Loucy (cell line): ENCODE measurements around the gene CNOT6.

Experiments used
- H2AFZ ChIP-seq: fragments of 200-600 bp; sonication (generic); 2 replicates; pipeline ENCODE4 v1.6.0; 2016; ENCODE audit warnings: antibody characterized with exemption, mild to moderate bottlenecking, low read length, moderate library complexity
- H3F3A ChIP-seq: fragments of 200-600 bp; 2 replicates; pipeline ENCODE4 v1.6.0; 2016; ENCODE audit warnings: antibody characterized with exemption, low read depth, mild to moderate bottlenecking
- H3K27me3 ChIP-seq: fragments of 200-600 bp; sonication (generic); 2 replicates; pipeline ENCODE4 v1.6.1; 2014; ENCODE audit warnings: low read length, mild to moderate bottlenecking; ENCODE audit not compliant: insufficient read depth, poor library complexity, severe bottlenecking
- H3K36me3 ChIP-seq: fragments of 200-600 bp; sonication (generic); 2 replicates; pipeline ENCODE4 v1.6.1; 2016; ENCODE audit warnings: low read length; ENCODE audit not compliant: insufficient read depth
- H3K4me1 ChIP-seq: fragments of 200-600 bp; sonication (generic); 2 replicates; pipeline ENCODE4 v1.5.1; 2014; ENCODE audit warnings: low read length, mild to moderate bottlenecking; ENCODE audit not compliant: insufficient read depth, poor library complexity, severe bottlenecking
- H3K4me2 ChIP-seq: fragments of 200-600 bp; sonication (generic); 2 replicates; pipeline ENCODE4 v1.6.0; 2014; ENCODE audit warnings: antibody characterized with exemption, low read length, low read depth, mild to moderate bottlenecking; ENCODE audit not compliant: poor library complexity, severe bottlenecking
- H3K4me3 ChIP-seq: fragments of 200-600 bp; sonication (generic); 2 replicates; pipeline ENCODE4 v1.5.1; 2014; ENCODE audit warnings: low read length, mild to moderate bottlenecking, mixed read lengths; ENCODE audit not compliant: poor library complexity, severe bottlenecking
- H3K79me2 ChIP-seq: fragments of 200-600 bp; sonication (generic); 2 replicates; pipeline ENCODE4 v1.6.1; 2014; ENCODE audit warnings: low read length; ENCODE audit not compliant: insufficient read depth
- H3K9ac ChIP-seq: fragments of 200-600 bp; sonication (generic); 2 replicates; pipeline ENCODE4 v1.6.0; 2014; ENCODE audit warnings: mild to moderate bottlenecking, low read depth, low read length, moderate library complexity; ENCODE audit not compliant: poor library complexity, severe bottlenecking
- H3K9me2 ChIP-seq: fragments of 200-600 bp; sonication (generic); replicated peaks from 2 replicates; pipeline ENCODE4 v1.6.1; 2016; ENCODE audit warnings: low read depth, low read length, mixed read lengths
- H3K9me3 ChIP-seq: fragments of 200-600 bp; sonication (generic); 2 replicates; pipeline ENCODE4 v1.6.1; 2014; ENCODE audit warnings: mild to moderate bottlenecking, antibody characterized with exemption, low read length, low read depth; ENCODE audit not compliant: insufficient read depth
- H4K20me1 ChIP-seq: fragments of 200-600 bp; sonication (generic); 2 replicates; pipeline ENCODE4 v1.6.0; 2014; ENCODE audit warnings: antibody characterized with exemption, low read length, mild to moderate bottlenecking; ENCODE audit not compliant: insufficient read depth, poor library complexity, severe bottlenecking
- EZH2phosphoT487 ChIP-seq: fragments of 200-600 bp; IDR thresholded peaks from 2 replicates; pipeline ENCODE4 v1.6.1; 2018; ENCODE audit warnings: antibody characterized with exemption, mild to moderate bottlenecking, moderate library complexity, borderline replicate concordance
- TF ChIP-seq, protein P1 (sequence below): fragments of 200-600 bp; sonication (generic); conservative IDR thresholded peaks from 2 replicates; pipeline ENCODE4 v1.5.1; 2014; ENCODE audit warnings: mild to moderate bottlenecking, antibody characterized with exemption, low read length

CNOT6 gene

GRCh38 chr5:180598797-180599589 lies 104.8 kb downstream of the CNOT6 start:
- Histone ChIP-seq H2AFZ (no peak overlapping the region), H3K9ac (no peak overlapping the region), H3K27me3 (no peaks in the 10 kb centered on the region), H3K4me3 (no peak overlapping the region), H3K36me3 (no peaks in the 10 kb centered on the region), H3K9me2 (no peaks in the 10 kb centered on the region), H3K4me2 (no peak overlapping the region), H3K4me1 (no peaks in the 10 kb centered on the region), H3K79me2 (no peaks in the 10 kb centered on the region), H3K9me3 (no peaks in the 10 kb centered on the region), H4K20me1 (no peaks in the 10 kb centered on the region), H3F3A (no peaks in the 10 kb centered on the region)
- TF ChIP-seq EZH2phosphoT487 = no peak
- TF ChIP-seq, protein P1, sequence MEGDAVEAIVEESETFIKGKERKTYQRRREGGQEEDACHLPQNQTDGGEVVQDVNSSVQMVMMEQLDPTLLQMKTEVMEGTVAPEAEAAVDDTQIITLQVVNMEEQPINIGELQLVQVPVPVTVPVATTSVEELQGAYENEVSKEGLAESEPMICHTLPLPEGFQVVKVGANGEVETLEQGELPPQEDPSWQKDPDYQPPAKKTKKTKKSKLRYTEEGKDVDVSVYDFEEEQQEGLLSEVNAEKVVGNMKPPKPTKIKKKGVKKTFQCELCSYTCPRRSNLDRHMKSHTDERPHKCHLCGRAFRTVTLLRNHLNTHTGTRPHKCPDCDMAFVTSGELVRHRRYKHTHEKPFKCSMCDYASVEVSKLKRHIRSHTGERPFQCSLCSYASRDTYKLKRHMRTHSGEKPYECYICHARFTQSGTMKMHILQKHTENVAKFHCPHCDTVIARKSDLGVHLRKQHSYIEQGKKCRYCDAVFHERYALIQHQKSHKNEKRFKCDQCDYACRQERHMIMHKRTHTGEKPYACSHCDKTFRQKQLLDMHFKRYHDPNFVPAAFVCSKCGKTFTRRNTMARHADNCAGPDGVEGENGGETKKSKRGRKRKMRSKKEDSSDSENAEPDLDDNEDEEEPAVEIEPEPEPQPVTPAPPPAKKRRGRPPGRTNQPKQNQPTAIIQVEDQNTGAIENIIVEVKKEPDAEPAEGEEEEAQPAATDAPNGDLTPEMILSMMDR = no peak

DNA sequence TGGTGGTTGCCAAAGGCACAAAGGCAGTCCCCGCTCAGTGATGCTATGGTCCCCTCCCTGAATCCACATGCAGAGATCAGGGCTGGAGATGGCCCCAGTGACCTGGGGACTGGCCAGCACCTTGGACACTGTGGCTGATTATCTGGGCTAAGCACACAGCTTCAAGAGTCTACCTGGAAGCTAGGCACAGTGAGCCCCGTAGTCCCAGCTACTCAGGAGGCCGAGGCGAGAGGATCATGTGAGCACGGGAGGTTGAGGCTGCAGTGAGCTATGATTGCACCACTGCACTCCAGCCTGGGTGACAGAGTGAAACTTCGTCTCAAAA lies 105.4 kb downstream of the CNOT6 start:
- no peak for TF ChIP-seq EZH2phosphoT487
- TF ChIP-seq, protein P1 = no peak

DNA sequence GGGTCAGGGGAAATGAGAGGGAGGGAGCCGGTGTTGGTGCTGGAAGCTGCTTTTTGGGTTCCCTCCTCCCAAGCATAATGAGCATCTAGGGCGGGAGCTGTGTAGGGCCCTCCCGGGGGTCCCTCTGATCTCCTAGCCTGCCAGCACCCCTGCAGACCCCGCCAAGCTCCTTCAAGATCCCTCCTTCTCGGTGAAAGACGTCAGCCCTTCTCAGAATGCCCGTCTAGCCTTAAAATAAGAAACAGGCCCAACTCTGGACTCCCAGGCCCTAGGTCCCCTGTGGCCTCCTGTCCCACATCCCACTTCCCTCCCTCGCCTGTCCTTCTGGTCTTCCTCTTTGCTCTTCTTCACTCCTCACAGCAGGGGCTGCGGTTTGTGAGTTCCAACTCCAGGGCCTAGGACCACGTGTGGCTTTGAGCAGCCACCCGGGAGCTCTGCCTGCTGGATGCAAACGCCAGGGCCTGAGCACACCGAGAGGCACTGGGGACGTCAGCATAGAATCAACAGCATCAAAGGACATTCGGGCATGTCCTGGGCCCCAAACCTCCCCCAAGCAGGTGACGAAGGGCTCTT lies 105.9 kb downstream of the CNOT6 start:
- Histone ChIP-seq H3K4me3 (no peak overlapping the region), H3K4me1 (no peaks in the 10 kb centered on the region), H2AFZ (no peak overlapping the region), H3K9me2 (no peaks in the 10 kb centered on the region), H3K4me2 (no peak overlapping the region), H3K79me2 (no peaks in the 10 kb centered on the region), H3K9ac (no peak overlapping the region), H3K27me3 (no peaks in the 10 kb centered on the region), H3K36me3 (no peaks in the 10 kb centered on the region), H4K20me1 (no peaks in the 10 kb centered on the region), H3F3A (no peaks in the 10 kb centered on the region), H3K9me3 (no peaks in the 10 kb centered on the region)
- no peak for TF ChIP-seq EZH2phosphoT487
- TF ChIP-seq, protein P1 = no peak

More for the DNA sequence above, 105.4 kb downstream of the CNOT6 start:
- no peaks in the 10 kb centered on the region for H3K9me2 ChIP-seq
- no peaks in the 10 kb centered on the region for H3F3A ChIP-seq
- H3K4me1 ChIP-seq = no peaks in the 10 kb centered on the region
- H3K4me3 ChIP-seq = no peak overlapping the region
- no peak overlapping the region for H3K4me2 ChIP-seq
- no peaks in the 10 kb centered on the region for H3K27me3 ChIP-seq
- no peaks in the 10 kb centered on the region for H3K9me3 ChIP-seq
- no peak overlapping the region for H3K9ac ChIP-seq
- no peaks in the 10 kb centered on the region for H3K36me3 ChIP-seq
- no peaks in the 10 kb centered on the region for H4K20me1 ChIP-seq
- H3K79me2 ChIP-seq = no peaks in the 10 kb centered on the region
- H2AFZ ChIP-seq = no peak overlapping the region
